ENCODE measurements around the gene MOB2. TPM values are rescaled to one million over a fixed set of nuclear protein-coding genes. Genes with fewer than 3 reads are reported as not detected.
A peak's percentile ranks its signal among the peaks of the same experiment; 100 is the strongest.

MOB2 gene
- total and polyA plus RNA-seq, 4 donors = 31.6 to 45.2 (median 36.4) TPM

DNA sequence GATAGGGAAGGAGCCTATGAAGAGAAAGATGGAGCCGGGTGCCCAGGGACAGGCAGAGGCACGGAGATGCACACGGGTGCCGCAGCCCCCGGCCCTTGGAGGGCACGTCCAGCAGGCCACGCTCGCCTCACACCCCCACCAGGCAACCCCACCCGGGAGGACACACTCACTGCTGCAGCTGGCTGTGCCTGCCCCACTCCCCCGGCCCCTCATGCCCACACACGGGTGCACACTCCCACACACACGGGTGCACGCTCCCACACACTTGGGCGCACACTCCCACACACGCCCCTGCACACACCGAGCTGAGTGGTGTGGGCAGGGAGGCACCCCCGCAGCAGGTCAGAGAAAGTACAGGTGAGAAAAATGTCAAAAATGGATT is 1.1 kb downstream of the MOB2 start:
- no peak for DNase-seq
- TF ChIP-seq, protein P1, sequence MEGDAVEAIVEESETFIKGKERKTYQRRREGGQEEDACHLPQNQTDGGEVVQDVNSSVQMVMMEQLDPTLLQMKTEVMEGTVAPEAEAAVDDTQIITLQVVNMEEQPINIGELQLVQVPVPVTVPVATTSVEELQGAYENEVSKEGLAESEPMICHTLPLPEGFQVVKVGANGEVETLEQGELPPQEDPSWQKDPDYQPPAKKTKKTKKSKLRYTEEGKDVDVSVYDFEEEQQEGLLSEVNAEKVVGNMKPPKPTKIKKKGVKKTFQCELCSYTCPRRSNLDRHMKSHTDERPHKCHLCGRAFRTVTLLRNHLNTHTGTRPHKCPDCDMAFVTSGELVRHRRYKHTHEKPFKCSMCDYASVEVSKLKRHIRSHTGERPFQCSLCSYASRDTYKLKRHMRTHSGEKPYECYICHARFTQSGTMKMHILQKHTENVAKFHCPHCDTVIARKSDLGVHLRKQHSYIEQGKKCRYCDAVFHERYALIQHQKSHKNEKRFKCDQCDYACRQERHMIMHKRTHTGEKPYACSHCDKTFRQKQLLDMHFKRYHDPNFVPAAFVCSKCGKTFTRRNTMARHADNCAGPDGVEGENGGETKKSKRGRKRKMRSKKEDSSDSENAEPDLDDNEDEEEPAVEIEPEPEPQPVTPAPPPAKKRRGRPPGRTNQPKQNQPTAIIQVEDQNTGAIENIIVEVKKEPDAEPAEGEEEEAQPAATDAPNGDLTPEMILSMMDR (IDR thresholded peaks at IDR 0.05; ENCODE audit: control extremely low read depth, extremely low read depth) = no peak
- WGBS, 2 donors = 75 to 81% methylated on average over 17 of the region's 17 CpGs
- no peak for ATAC-seq (ENCODE audit: insufficient read depth, low FRiP score)
- peak overlapping the region in 1 of 2 donors; percentile 30 for H3K27ac ChIP-seq (ENCODE audit: low read depth in 1 of 2, low read length in 1 of 2)
- peaks cover 9 to 67% (median 14%) of the 10 kb centered on the region in 5 donors for H3K4me1 ChIP-seq (ENCODE audit: control insufficient read depth in 5 of 5, insufficient read depth in 5 of 5, low read length in 5 of 5)
- peaks cover 0 to 17% (median 2%) of the 10 kb centered on the region in 4 donors for H3K36me3 ChIP-seq (ENCODE audit: control insufficient read depth in 4 of 4, insufficient read depth in 4 of 4, low read length in 4 of 4)
- no peaks in the 10 kb centered on the region for H3K9me3 ChIP-seq (ENCODE audit: control insufficient read depth in 4 of 4, insufficient read depth in 3 of 4, low read length in 3 of 4)
- no peak overlapping the region for H3K4me3 ChIP-seq
- no peaks in the 10 kb centered on the region for H3K27me3 ChIP-seq (ENCODE audit: control insufficient read depth in 3 of 3, insufficient read depth in 3 of 3, low read length in 2 of 3)
- no peak overlapping the region for H3K9ac ChIP-seq (ENCODE audit: insufficient read depth in 1 of 2, low read length in 2 of 2)

DNA sequence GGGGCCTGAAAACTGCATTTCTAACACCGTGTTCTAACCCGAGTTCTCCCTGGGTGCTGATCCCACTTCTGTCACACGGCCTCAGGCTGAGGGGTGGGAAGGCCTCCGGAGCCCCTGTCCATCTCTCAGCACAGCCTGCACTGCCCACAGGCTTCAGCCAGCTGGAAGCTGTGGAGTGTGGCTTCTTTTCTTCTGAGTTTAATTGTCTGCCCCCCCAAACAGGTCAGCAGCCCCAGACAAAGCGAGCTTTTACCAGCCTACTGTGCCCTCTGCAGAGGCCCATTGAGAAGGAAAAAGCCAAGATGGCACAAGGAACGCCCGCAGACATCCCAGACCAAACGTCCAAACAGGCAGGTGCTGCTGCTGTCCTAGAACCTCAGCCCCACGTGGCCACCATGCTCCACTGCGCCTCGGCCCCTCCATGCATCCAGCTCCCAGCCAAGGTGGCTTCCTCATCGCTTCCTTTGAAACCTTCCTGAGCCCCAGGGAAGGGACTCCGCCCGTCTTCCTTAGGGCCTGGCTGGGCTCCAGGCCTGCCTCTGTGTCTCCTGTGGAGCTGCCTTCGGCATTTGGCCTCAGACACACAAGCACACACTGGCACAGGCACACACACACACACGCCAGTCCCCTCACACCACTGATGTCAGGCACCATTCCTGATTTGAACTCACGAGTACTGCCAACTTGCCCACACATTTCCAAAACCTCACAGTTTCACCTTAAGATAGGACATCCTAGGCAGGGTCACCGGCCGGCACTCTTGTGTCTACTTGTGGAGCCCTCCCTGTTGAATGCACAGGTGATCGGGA is 1.7 kb downstream of the MOB2 start:
- peaks cover 9 to 67% (median 14%) of the 10 kb centered on the region in 5 donors for H3K4me1 ChIP-seq (ENCODE audit: control insufficient read depth in 5 of 5, insufficient read depth in 5 of 5, low read length in 5 of 5)
- 75 to 81% methylated on average over 20 of the region's 20 CpGs for WGBS, 2 donors

DNA sequence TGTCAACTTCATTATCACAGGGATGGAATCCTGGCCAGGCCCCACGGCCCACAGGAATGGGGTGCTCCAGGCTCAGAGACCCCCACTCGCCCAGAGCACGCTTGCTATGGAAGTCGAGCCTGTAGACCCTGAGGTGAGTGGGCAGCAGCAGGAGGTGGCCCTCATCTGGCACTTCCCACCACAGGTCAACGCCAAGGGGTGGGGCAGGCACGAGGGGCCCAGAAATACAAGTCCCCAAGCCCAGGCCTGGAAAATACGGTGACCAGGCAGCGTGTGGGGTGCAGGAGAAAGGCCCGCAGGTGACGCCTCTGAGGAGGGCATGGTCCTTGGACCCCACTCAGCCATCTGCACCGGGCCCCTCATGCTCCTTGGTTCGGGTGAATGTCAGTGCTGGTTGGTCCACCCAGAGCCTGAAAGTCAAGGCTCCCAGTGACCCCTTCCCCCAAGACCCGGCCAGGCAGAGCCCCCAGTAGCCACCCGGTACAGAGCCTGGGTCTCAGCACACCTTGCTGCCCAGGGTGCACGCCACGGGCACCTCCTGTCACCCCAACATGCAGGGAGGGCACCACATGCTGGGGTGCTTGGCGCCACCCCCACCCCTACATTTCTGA is 2.4 kb downstream of the MOB2 start:
- Histone ChIP-seq H3K27ac (ENCODE audit: low read depth in 1 of 2, low read length in 1 of 2) (no peak overlapping the region), H3K4me3 (no peak overlapping the region), H3K27me3 (ENCODE audit: control insufficient read depth in 3 of 3, insufficient read depth in 3 of 3, low read length in 2 of 3) (no peaks in the 10 kb centered on the region), H3K4me1 (ENCODE audit: control insufficient read depth in 5 of 5, insufficient read depth in 5 of 5, low read length in 5 of 5) (peaks cover 9 to 65% (median 14%) of the 10 kb centered on the region in 5 donors), H3K9me3 (ENCODE audit: control insufficient read depth in 4 of 4, insufficient read depth in 3 of 4, low read length in 3 of 4) (no peaks in the 10 kb centered on the region), H3K36me3 (ENCODE audit: control insufficient read depth in 4 of 4, insufficient read depth in 4 of 4, low read length in 4 of 4) (peaks cover 0 to 28% (median 8%) of the 10 kb centered on the region in 4 donors), H3K9ac (ENCODE audit: insufficient read depth in 1 of 2, low read length in 2 of 2) (no peak overlapping the region)
- DNase-seq = no peak
- no peak for ATAC-seq (ENCODE audit: insufficient read depth, low FRiP score)
- 94% methylated on average over 17 of the region's 17 CpGs for WGBS, 2 donors
- TF ChIP-seq, protein P1 (IDR thresholded peaks at IDR 0.05; ENCODE audit: control extremely low read depth, extremely low read depth) = no peak

More for the DNA sequence above, 1.7 kb downstream of the MOB2 start:
- Histone ChIP-seq H3K9me3 (ENCODE audit: control insufficient read depth in 4 of 4, insufficient read depth in 3 of 4, low read length in 3 of 4) (no peaks in the 10 kb centered on the region), H3K36me3 (ENCODE audit: control insufficient read depth in 4 of 4, insufficient read depth in 4 of 4, low read length in 4 of 4) (peaks cover 0 to 23% (median 4%) of the 10 kb centered on the region in 4 donors), H3K9ac (ENCODE audit: insufficient read depth in 1 of 2, low read length in 2 of 2) (no peak overlapping the region), H3K27me3 (ENCODE audit: control insufficient read depth in 3 of 3, insufficient read depth in 3 of 3, low read length in 2 of 3) (no peaks in the 10 kb centered on the region), H3K4me3 (no peak overlapping the region), H3K27ac (ENCODE audit: low read depth in 1 of 2, low read length in 1 of 2) (no peak overlapping the region)
- no peak for DNase-seq
- no peak for ATAC-seq (ENCODE audit: insufficient read depth, low FRiP score)
- TF ChIP-seq, protein P1 (IDR thresholded peaks at IDR 0.05; ENCODE audit: control extremely low read depth, extremely low read depth) = no peak
